Central memory CD8-positive, alpha-beta T cell (primary cell): ENCODE data around the gene ITGA11.

Experiments
- ATAC-seq: fragments of 150-1000 bp; cut with Tn5 transposase; replicated peaks from 2 replicates; pipeline ENCODE4 v1.10.0; 2022; ENCODE audit warnings: mild to moderate bottlenecking, moderate FRiP score, moderate number of reproducible peaks; ENCODE audit not compliant: poor library complexity, severe bottlenecking; ENCODE audit errors: extremely low read depth
- DNase-seq, 2 donors: peaks; one replicate each; pipeline ENCODE4 v3.0.0; 2021; ENCODE audit warnings: low spot score in 2 of 2
- H3K27ac Mint-ChIP-seq: one replicate; pipeline ENCODE4 v1.8.0; 2022; ENCODE audit warnings: low read depth, mild to moderate bottlenecking, moderate library complexity, mixed read lengths
- H3K27me3 Mint-ChIP-seq: one replicate; pipeline ENCODE4 v1.8.0; 2022; ENCODE audit warnings: mixed read lengths
- H3K36me3 Mint-ChIP-seq: one replicate; pipeline ENCODE4 v1.8.0; 2022; ENCODE audit warnings: mild to moderate bottlenecking, moderate library complexity, mixed read lengths; ENCODE audit not compliant: insufficient read depth
- H3K4me1 Mint-ChIP-seq: one replicate; pipeline ENCODE4 v1.8.0; 2022; ENCODE audit warnings: mixed read lengths
- H3K4me3 Mint-ChIP-seq: one replicate; pipeline ENCODE4 v1.8.0; 2022; ENCODE audit warnings: mild to moderate bottlenecking, moderate library complexity, mixed read lengths
- H3K9me3 Mint-ChIP-seq: one replicate; pipeline ENCODE4 v1.8.0; 2022; ENCODE audit warnings: mixed read lengths

Gene ITGA11

DNA sequence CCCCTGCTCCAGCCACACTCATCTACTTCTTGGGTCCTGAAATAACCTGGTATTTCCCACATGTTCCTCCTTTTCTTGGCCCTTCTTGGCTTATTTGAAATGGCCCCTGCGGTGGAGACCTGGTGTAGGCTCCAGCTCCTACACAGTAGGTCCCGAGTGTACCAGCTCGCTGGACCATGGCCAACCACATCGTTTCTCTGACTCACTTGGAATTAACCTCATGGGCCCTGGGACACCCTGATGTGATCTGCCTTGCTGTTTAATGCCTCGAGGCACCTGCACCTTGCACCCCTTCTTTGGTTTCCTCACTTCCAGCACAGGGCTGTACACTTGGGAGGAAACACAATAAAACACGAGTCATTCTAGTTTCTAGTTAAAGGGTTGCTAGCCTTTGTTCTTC is 94.1 kb downstream of the ITGA11 start:
- Mint-ChIP-seq H3K4me1 (no peaks in the 10 kb centered on the region), H3K9me3 (no peaks in the 10 kb centered on the region), H3K4me3 (no peak overlapping the region), H3K36me3 (no peaks in the 10 kb centered on the region), H3K27me3 (peaks cover 30% of the 10 kb centered on the region), H3K27ac (no peak overlapping the region)
- DNase-seq, result no peak
- ATAC-seq, result no peak

DNA sequence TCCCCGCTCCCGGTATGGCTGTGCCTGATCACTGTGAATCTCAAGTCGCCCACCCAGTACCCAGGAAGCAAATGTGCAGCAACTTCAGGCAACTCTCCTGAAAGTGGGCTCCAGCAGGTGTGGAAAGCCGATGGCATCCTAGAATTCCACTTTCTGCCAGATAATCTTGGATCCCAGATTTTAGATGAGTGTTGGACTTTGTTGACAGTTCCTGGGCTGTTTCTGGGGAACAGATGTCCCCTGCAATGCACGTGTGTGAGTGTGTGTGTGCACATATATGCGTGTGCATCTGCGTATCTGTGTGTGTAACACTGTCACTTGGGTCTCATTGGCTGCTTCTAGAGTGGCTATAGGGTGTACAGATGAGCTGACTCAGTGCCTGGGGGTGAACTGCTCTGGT is 95.4 kb downstream of the ITGA11 start:
- ATAC-seq (no peak), DNase-seq (no peak)
- Mint-ChIP-seq H3K36me3 (no peaks in the 10 kb centered on the region), H3K9me3 (no peaks in the 10 kb centered on the region), H3K4me1 (no peaks in the 10 kb centered on the region), H3K27me3 (peaks cover 43% of the 10 kb centered on the region), H3K27ac (no peak overlapping the region), H3K4me3 (no peak overlapping the region)

DNA sequence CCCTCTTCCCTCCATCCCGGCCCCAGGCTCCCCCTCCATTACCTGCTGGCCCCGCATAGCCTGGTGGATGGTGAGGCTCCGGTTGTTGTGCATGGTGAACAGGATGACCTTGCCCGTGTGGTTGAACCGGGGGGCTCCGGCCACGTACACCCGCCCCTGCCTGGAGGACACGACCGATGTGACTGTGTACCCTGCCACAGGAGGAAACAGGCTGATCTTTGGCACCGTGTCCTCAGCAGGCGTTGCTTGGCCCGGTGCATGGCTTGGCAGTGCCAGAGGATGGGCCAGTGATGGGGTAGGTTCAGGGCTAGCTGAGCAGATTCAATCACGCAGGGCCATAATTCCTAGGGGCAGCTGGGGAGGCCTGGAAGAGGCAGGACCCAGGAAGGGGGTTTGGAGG is 96.3 kb downstream of the ITGA11 start:
- H3K27me3 Mint-ChIP-seq, result peaks cover 52% of the 10 kb centered on the region
- H3K4me3 Mint-ChIP-seq, result no peak overlapping the region
- DNase-seq, result no peak
- H3K36me3 Mint-ChIP-seq, result no peaks in the 10 kb centered on the region
- ATAC-seq, result no peak
- no peak overlapping the region for H3K27ac Mint-ChIP-seq
- no peaks in the 10 kb centered on the region for H3K4me1 Mint-ChIP-seq
- no peaks in the 10 kb centered on the region for H3K9me3 Mint-ChIP-seq

DNA sequence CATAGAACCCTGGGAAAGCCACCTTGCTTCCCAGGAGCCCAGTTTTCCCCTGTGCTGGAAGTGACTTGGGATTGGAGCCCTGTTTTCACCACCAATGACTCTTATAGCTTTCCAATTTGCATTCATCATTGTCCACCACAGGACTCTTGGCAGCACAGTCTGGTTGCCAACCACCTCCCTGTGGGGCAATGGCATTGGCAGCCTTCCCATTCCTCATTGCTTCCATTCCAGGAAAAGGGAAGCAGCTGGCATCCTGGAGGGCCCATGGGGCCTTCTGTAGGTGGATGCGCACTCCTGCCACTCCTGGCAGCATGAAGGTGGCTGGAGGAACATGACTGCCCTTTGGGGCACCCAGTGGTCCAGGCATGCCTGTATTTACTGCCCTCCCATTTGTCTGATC is 96.7 kb downstream of the ITGA11 start:
- Mint-ChIP-seq H3K4me3 (no peak overlapping the region), H3K27ac (no peak overlapping the region), H3K36me3 (no peaks in the 10 kb centered on the region), H3K27me3 (peaks cover 56% of the 10 kb centered on the region), H3K4me1 (no peaks in the 10 kb centered on the region), H3K9me3 (no peaks in the 10 kb centered on the region)
- DNase-seq (no peak), ATAC-seq (no peak)

DNA sequence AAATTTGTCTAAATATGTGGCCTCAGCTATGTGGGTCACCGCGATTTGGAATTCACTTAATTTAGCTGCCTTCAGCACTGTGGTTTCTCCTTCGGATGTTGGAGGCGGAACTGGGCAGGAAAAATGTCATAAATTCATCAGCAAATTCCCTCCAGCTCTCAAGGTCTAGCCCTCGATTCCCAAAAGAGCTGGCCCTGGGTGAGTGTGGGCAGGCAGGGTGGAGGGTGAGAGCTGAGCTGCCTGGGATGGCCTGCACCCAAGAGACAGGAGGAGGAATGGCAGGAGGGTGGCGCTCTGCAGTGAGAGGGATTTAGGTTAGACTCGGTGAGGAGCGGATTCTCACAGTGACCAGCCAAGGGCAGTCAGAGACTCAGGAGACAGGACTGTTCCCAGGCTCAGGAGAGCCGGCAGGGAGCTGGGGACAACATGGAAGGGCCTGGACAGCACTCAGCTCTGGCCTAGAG is 97.3 kb downstream of the ITGA11 start:
- no peak for DNase-seq
- ATAC-seq, result no peak
- Mint-ChIP-seq H3K36me3 (no peaks in the 10 kb centered on the region), H3K27me3 (peaks cover 61% of the 10 kb centered on the region), H3K27ac (no peak overlapping the region), H3K4me3 (no peak overlapping the region), H3K4me1 (no peaks in the 10 kb centered on the region), H3K9me3 (no peaks in the 10 kb centered on the region)

DNA sequence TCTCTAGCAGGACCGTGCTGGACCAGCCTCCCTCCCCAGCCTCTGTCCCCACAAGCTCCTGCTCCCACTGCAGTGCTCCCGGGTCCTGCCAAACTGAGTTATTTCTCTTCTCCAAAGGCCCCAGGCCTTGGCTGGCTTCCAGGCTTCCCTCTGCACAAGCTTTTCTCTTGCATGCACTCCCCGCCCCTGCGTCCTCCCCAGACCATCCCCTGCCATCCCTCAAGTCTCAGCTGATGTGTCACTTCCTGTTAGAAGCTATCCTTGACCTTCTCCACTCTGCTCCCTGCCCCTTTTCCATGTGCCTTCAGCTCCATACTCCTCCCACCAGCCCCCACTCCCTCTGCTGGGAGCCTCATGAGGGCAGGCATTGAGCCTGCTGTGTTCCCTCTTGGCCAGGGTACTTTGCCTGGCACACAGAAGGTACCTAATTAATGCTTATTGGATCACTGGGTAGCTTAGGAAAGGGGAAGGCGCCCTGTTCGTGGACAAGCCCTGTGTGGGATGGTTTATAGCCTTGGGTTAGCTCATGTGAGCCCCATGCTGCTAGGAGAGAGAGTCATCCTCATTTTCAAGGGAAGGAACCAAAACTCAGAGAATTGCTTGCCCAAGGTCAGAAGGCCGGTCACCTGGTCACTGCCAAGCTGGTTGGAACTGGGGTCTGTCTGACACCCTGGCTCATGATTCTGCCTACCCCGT is 98.0 kb downstream of the ITGA11 start:
- no peaks in the 10 kb centered on the region for H3K9me3 Mint-ChIP-seq
- no peak for DNase-seq
- no peak for ATAC-seq
- no peaks in the 10 kb centered on the region for H3K36me3 Mint-ChIP-seq
- peaks cover 69% of the 10 kb centered on the region for H3K27me3 Mint-ChIP-seq
- no peak overlapping the region for H3K27ac Mint-ChIP-seq
- no peaks in the 10 kb centered on the region for H3K4me1 Mint-ChIP-seq
- no peak overlapping the region for H3K4me3 Mint-ChIP-seq

DNA sequence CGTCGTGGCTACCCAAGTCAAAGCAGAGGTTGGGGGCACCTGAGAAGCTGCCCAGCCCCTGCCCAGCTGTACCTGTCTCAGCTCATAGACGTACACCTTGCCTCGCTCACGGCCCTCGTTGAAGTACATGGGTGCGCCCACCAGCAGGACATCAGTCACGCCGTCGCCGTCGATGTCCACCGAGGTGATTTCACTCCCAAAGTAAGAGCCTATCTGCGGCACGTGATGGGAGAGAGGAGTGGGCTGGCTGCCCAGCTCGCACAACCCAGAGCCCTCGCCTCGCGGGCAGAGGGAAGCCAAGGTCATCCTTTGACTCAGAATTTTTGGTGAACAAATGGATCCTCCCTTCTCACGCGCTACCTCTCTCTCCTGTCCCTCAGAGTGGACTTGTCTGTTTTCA is 99.7 kb downstream of the ITGA11 start:
- no peak overlapping the region for H3K27ac Mint-ChIP-seq
- ATAC-seq (no peak), DNase-seq (no peak)
- H3K9me3 Mint-ChIP-seq, result no peaks in the 10 kb centered on the region
- H3K36me3 Mint-ChIP-seq, result no peaks in the 10 kb centered on the region
- no peak overlapping the region for H3K4me3 Mint-ChIP-seq
- peaks cover 78% of the 10 kb centered on the region for H3K27me3 Mint-ChIP-seq
- H3K4me1 Mint-ChIP-seq, result peaks cover 10% of the 10 kb centered on the region

DNA sequence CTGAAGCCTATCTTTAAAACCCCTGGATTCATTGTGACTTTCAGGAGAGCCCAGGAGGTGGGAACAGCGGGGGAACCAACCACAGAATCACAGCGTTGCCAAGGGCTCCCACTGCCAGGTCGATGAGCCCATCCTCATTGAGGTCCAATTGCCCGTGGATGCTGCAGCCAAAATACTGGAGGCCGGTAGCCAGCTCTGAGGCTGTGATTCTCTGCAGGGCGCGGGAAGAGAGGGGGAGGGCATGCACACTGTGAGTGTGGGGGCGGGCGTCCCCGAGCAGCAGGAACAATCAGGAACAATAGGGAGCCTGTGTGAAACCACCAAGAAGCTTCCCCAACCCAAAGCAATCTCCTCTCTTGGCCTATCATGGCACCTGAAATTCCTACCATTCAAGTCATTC is 101.1 kb downstream of the ITGA11 start:
- Mint-ChIP-seq H3K27ac (no peak overlapping the region), H3K9me3 (no peaks in the 10 kb centered on the region), H3K27me3 (peaks cover 92% of the 10 kb centered on the region), H3K4me3 (no peak overlapping the region), H3K36me3 (no peaks in the 10 kb centered on the region), H3K4me1 (peaks cover 13% of the 10 kb centered on the region)
- ATAC-seq (no peak), DNase-seq (no peak)

DNA sequence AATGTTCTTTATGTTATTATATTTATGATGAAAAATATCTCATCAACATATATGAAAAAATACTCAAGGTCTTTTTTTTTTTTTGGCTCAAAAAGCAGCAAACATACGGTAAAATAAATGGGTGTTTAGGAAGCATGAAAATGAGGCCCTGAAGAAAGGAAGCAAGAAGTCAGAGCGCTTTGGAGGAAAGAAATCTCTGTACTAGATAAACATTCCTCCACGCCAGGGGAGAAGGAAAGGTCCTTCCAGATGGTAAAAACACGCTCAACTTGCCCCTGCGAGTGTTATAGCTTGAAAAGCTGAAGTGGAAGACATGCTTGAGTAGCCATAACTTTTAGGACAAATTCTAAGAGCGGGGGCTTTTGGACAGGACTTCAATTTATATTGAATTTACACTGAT is 101.5 kb downstream of the ITGA11 start:
- no peak for DNase-seq
- Mint-ChIP-seq H3K36me3 (no peaks in the 10 kb centered on the region), H3K4me1 (peaks cover 13% of the 10 kb centered on the region), H3K9me3 (no peaks in the 10 kb centered on the region), H3K4me3 (no peak overlapping the region), H3K27me3 (peaks cover 96% of the 10 kb centered on the region), H3K27ac (no peak overlapping the region)
- ATAC-seq, result no peak

DNA sequence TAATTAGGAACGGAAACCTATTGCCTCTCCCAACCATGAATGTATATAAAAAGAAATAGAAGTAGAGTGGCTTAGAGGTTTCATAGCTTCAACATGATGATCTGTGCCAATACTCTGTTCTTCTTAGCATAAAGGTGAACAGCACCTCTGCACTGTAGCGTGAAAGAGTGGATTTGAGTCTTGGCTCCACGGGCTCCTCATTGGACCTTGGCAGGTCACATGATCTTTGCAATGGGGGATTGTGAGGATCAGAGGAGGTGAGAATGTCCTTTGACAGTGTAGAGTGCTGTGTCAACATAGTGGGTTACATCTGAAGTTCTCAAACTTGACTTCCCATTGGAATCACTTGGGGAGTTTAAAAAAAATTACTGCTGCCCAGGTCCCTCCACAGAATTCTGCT is 103.0 kb downstream of the ITGA11 start:
- H3K27me3 Mint-ChIP-seq, result peaks cover 95% of the 10 kb centered on the region
- H3K4me1 Mint-ChIP-seq, result peaks cover 13% of the 10 kb centered on the region
- H3K36me3 Mint-ChIP-seq, result no peaks in the 10 kb centered on the region
- H3K27ac Mint-ChIP-seq, result no peak overlapping the region
- ATAC-seq, result no peak
- DNase-seq, result no peak
- H3K9me3 Mint-ChIP-seq, result no peaks in the 10 kb centered on the region
- no peak overlapping the region for H3K4me3 Mint-ChIP-seq

DNA sequence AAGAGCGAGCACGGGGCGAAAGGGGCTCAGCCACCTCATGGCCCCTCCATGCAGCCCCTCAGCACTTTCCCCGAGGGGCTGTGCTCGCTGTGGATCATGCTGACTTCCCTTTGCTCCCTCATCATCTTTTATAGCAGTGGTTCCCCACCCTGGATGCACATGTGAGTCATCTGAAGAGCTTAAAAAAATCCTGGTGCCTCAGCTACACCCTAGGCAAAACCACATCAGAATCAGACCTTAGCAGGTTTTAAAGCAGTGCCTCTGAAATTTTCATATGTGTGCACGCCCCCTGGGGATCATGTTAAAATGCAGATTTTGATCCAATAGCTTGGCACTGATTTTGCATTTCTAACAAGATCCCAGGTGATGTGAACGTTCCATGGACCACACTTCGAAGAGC is 103.5 kb downstream of the ITGA11 start:
- Mint-ChIP-seq H3K9me3 (no peaks in the 10 kb centered on the region), H3K4me1 (peaks cover 13% of the 10 kb centered on the region), H3K27me3 (peaks cover 95% of the 10 kb centered on the region), H3K36me3 (no peaks in the 10 kb centered on the region), H3K27ac (no peak overlapping the region), H3K4me3 (no peak overlapping the region)
- no peak for ATAC-seq
- no peak for DNase-seq

DNA sequence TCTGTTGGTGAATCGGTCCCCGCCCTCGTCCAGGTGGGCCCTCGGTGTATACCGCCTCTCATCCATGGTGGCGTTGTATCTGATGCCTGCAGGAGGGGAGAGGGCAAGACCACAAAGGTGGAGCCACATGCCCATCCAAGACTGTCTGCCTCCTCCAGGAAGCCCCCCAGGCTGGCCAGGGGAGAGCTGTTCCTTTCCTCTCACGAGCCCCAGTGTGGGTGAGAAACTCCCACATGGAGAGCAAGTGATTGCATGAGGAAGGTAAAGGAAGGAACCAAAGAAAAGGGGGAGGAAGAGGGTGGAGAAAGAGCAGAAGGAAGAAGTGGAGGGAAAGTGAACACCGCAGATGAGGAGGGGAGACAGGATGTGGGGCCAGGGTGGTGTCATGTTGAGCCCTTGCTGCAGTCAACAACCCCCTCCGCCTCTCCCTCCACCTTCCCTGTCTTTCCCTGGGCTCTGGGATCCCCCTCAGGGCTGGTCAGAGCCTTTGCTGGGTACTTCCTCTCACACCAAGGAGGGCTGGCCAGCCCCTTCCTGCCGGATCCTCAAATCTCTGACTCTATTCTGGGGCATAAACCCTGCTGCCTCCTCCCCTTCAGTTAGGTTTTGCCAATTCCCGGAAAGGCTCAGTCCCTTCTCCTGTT is 105.1 kb downstream of the ITGA11 start:
- H3K4me3 Mint-ChIP-seq, result no peak overlapping the region
- DNase-seq, result no peak
- no peak for ATAC-seq
- H3K27me3 Mint-ChIP-seq, result peaks cover 92% of the 10 kb centered on the region
- peaks cover 13% of the 10 kb centered on the region for H3K4me1 Mint-ChIP-seq
- H3K36me3 Mint-ChIP-seq, result no peaks in the 10 kb centered on the region
- H3K9me3 Mint-ChIP-seq, result no peaks in the 10 kb centered on the region
- H3K27ac Mint-ChIP-seq, result no peak overlapping the region

DNA sequence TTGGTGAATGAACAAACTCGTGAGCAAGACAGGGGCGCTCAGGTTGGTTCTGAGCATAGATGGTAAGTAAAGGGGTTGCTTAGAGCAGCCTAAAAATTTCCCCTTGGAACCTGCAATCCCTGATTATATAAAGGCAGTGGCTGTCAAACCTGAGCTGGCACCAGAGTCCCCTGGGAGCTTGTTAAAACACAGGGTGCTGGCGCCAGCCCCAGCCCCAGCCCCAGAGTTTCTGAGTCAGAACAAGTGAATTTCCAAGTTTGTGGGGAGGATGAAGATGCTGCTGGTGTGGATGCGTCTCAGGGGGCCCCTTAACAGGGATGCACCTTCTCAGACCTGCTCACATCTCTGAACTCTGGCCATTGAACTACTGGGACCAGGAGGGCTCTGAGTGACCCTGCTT is 106.2 kb downstream of the ITGA11 start:
- ATAC-seq (no peak), DNase-seq (no peak)
- Mint-ChIP-seq H3K36me3 (no peaks in the 10 kb centered on the region), H3K9me3 (no peaks in the 10 kb centered on the region), H3K27me3 (peaks cover 82% of the 10 kb centered on the region), H3K4me3 (no peak overlapping the region), H3K27ac (no peak overlapping the region), H3K4me1 (peaks cover 13% of the 10 kb centered on the region)
